IPS-20b (cell line): ENCODE measurements around the gene NDUFAF8.

Source experiments
- H3K27ac ChIP-seq: one replicate; pipeline ENCODE4 v1.5.1; 2013; ENCODE audit warnings: low read length
- H3K27me3 ChIP-seq: 2 replicates; pipeline ENCODE4 v1.6.1; 2013; ENCODE audit warnings: mild to moderate bottlenecking, low read length, inconsistent platforms; ENCODE audit not compliant: insufficient read depth
- H3K36me3 ChIP-seq: 2 replicates; pipeline ENCODE4 v1.6.1; 2013; ENCODE audit warnings: low read depth, mild to moderate bottlenecking, inconsistent platforms, low read length, moderate library complexity; ENCODE audit not compliant: insufficient read depth
- H3K4me1 ChIP-seq: 2 replicates; pipeline ENCODE4 v1.6.1; 2013; ENCODE audit warnings: mild to moderate bottlenecking, control low read depth, inconsistent platforms, low read length, moderate library complexity; ENCODE audit not compliant: insufficient read depth
- H3K4me3 ChIP-seq: 2 replicates; pipeline ENCODE4 v1.5.1; 2013; ENCODE audit warnings: mild to moderate bottlenecking, low read length, inconsistent platforms
- H3K9ac ChIP-seq: 2 replicates; pipeline ENCODE4 v1.6.1; 2013; ENCODE audit warnings: low read depth, mild to moderate bottlenecking, inconsistent platforms, low read length, moderate library complexity
- H3K9me3 ChIP-seq: 2 replicates; pipeline ENCODE4 v1.6.1; 2013; ENCODE audit warnings: mild to moderate bottlenecking, low read depth, low read length, inconsistent platforms; ENCODE audit not compliant: insufficient read depth

Gene NDUFAF8

DNA sequence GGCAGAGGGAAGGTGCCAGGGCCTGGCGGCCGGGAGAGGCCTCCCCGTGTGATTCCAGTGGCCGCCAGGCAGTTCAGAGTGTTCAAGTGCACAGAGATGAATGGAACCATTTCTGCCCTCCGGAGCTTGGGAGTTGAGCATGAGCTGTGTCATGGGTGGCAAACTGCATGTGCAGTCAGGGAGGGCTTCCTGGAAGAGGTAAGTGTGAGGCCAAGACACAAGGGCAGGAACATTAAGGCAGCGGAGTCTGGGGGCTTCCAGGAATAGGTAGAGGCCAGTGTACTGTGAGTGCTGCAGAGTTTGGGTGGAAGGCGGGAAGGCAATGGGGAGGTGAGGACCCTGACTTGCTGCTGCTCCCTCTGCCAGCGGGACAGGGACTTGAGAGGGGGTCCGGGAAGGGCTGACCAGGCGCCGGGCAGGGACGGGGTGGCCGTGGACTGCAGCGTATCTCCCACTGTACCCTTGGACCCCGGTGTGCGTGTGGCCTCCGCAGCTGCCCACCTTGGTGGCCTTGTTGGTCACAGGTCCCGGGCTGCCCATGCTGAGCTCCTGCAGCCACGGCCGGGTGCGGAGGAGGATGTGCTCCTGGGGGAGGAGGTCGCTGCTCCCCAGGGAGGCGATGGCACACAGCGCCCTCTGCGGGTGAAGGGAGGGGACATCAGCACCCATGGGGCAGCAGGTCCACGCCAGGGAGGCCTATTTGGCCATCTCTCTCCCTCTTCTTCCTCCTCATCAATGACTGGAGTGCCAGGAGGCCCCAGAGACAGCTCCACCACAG, 8.9 kb upstream of the NDUFAF8 start:
- no peaks in the 10 kb centered on the region for H3K9me3 ChIP-seq
- H3K9ac ChIP-seq, result no peak overlapping the region
- H3K36me3 ChIP-seq, result peaks cover 6% of the 10 kb centered on the region; the same call in 1 of the 2 replicates
- no peaks in the 10 kb centered on the region for H3K27me3 ChIP-seq
- H3K4me3 ChIP-seq, result no peak overlapping the region
- no peaks in the 10 kb centered on the region for H3K4me1 ChIP-seq
- H3K27ac ChIP-seq, result no peak overlapping the region

GRCh38 chr17:81231121-81231645, 7.9 kb upstream of the NDUFAF8 start:
- Histone ChIP-seq H3K27me3 (no peaks in the 10 kb centered on the region), H3K4me1 (no peaks in the 10 kb centered on the region), H3K9me3 (no peaks in the 10 kb centered on the region), H3K9ac (no peak overlapping the region), H3K36me3 (peaks cover 6% of the 10 kb centered on the region; the same call in 1 of the 2 replicates), H3K27ac (no peak overlapping the region), H3K4me3 (no peak overlapping the region)

DNA sequence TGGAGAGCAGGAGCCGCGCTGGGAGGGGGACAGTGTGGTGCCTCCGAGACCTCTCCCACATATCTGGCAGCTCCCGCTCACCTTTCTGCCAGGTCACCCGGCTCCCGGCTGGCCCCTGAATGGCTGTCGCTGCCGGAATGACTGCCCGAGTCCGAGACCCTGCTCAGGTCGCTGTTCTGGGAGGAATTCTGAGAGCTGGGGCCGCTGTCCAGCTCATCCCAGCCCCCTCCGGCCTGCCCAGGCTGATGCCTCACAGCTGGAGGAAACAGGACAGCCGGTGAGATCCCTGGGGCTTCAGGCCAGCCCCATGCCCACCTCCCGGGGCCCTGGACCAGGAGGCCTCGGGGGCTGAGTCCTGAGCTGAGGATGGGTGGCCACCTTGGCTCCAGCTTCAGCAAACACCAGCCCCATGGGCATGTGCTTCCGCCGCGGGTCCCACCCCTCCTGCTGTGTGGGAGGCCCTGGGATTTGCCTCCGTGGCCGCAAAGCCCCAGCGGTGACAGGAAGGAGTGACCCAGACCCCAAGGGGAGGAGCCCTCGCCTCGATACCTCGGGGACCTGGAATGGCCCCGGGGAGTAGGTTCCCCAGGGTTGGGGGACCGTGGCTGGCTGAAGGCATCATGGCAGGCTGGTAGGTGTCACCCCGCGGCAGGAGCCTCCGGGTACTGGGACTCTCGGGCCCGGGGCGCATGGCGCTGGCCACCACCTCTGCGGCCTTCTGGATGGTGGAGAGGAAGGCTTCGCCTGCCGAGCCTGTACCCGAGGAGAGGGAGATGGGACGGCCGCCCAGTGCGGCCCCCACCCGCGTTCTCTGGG, 7.1 kb upstream of the NDUFAF8 start:
- Histone ChIP-seq H3K27ac (no peak overlapping the region), H3K9me3 (no peaks in the 10 kb centered on the region), H3K4me1 (no peaks in the 10 kb centered on the region), H3K27me3 (no peaks in the 10 kb centered on the region), H3K36me3 (peaks cover 6% of the 10 kb centered on the region; the same call in 1 of the 2 replicates), H3K9ac (no peak overlapping the region), H3K4me3 (no peak overlapping the region)

GRCh38 chr17:81232616-81233241, 6.4 kb upstream of the NDUFAF8 start:
- Histone ChIP-seq H3K9ac (no peak overlapping the region), H3K4me1 (peaks cover 1% of the 10 kb centered on the region; the same call in 1 of the 2 replicates), H3K27ac (no peak overlapping the region), H3K9me3 (no peaks in the 10 kb centered on the region), H3K4me3 (no peak overlapping the region), H3K27me3 (no peaks in the 10 kb centered on the region), H3K36me3 (peaks cover 6% of the 10 kb centered on the region; the same call in 1 of the 2 replicates)

GRCh38 chr17:81233316-81233715, 5.8 kb upstream of the NDUFAF8 start:
- no peaks in the 10 kb centered on the region for H3K27me3 ChIP-seq
- H3K9ac ChIP-seq, result no peak overlapping the region
- peaks cover 6% of the 10 kb centered on the region; the same call in 1 of the 2 replicates for H3K36me3 ChIP-seq
- no peak overlapping the region for H3K27ac ChIP-seq
- H3K9me3 ChIP-seq, result no peaks in the 10 kb centered on the region
- H3K4me1 ChIP-seq, result peaks cover 5% of the 10 kb centered on the region; the same call in 1 of the 2 replicates
- H3K4me3 ChIP-seq, result no peak overlapping the region

GRCh38 chr17:81233811-81234505, 5.2 kb upstream of the NDUFAF8 start:
- Histone ChIP-seq H3K4me3 (no peak overlapping the region), H3K9me3 (no peaks in the 10 kb centered on the region), H3K9ac (no peak overlapping the region), H3K27me3 (no peaks in the 10 kb centered on the region), H3K36me3 (peaks cover 6% of the 10 kb centered on the region; the same call in 1 of the 2 replicates), H3K4me1 (peaks cover 5% of the 10 kb centered on the region; the same call in 1 of the 2 replicates), H3K27ac (no peak overlapping the region)

- H3K4me1 ChIP-seq, result peaks cover 5% of the 10 kb centered on the region; the same call in 1 of the 2 replicates
- H3K27ac ChIP-seq, result no peak overlapping the region
- no peaks in the 10 kb centered on the region for H3K9me3 ChIP-seq
- no peak overlapping the region for H3K4me3 ChIP-seq
- peaks cover 6% of the 10 kb centered on the region; the same call in 1 of the 2 replicates for H3K36me3 ChIP-seq
- H3K9ac ChIP-seq, result no peak overlapping the region
- H3K27me3 ChIP-seq, result no peaks in the 10 kb centered on the region
Observed at GRCh38 chr17:81234506-81234855, 4.6 kb upstream of the NDUFAF8 start.

DNA sequence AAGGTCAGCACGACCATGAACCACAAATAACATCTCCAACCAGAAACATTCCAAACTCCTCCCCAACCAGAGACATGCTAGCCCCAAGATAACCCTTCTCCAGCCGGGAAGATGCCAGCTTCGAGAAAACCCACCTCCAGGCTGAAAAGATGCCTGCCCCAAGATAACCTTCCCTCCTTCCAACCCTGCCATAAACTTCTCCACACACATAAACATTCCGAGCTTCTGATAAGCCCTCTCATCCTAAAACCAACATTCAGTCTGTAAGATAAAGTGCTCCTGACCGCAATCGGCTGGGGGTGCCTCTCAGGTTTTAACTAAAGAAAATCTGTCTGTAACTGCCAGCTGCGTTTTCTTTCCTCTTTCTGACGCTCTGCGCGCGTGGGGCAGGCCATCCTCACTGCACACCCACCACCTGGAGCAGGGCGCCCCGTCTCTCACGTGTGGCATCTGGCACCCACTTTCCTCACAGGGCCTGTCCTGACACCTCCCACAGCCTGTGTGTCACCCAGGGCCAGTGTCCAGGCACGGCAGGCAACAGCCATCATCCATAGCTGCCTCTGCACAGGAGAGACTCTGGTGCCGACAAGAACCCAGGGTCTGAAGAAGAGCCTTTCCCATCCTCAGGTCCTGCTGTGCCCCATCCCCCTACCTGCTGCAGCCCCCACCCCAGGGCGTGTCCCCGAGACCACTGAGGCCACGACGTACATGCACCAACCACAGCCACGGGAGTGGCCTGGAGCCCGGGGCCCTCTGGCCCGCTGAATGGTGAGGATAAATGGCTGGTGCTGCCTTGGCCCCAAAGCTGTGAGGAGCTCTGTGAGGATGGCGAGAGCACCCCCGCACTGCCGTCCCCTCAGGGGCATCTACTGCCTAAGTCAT, 3.9 kb upstream of the NDUFAF8 start:
- Histone ChIP-seq H3K27me3 (no peaks in the 10 kb centered on the region), H3K9ac (no peak overlapping the region), H3K36me3 (peaks cover 2% of the 10 kb centered on the region; the same call in 1 of the 2 replicates), H3K27ac (no peak overlapping the region), H3K4me1 (peaks cover 5% of the 10 kb centered on the region; the same call in 1 of the 2 replicates), H3K4me3 (no peak overlapping the region), H3K9me3 (no peaks in the 10 kb centered on the region)

DNA sequence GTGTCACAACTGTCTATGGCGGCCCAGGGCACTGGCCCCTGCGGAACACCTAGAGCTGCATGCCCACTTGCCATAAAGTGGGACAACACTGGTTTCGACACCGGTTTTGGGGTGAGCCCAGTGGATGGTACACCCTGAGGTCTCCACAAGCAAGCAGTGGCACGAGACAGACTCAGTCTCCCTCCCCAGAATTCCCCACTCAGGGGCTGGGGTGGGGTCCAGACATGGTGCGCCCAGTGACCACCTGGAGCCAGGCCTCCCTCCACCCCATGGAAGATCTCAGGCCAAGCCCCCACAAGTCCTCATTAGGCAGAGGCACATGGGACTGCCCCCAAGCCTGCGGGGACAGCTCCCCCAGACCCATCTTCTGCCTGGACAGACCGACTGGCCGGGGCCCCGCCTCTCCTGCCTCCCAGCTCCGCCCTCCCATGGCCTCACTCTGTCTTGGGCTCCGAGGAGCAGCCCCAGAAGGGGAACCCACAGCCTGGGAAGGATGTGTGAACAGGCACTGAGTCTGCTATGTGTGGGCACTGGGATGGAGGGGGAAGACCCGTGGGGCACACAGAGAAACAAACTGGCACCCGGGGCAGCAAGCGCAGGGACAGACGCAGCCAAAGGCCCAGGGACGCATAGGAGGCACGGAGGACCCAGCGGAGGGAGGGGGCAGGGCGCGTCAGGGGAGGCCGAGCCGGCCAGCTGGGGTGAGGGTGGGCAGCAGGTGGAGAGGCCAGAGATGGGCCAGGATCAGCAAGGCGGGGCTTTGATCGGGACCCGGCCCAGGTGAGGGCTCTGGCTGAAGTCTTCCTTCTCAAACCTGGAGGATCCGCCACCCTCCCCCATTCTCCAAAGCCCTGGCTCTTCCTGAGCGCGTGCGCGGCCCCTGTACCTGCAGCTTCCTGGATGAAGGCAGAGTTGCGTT, 3.0 kb upstream of the NDUFAF8 start:
- H3K4me3 ChIP-seq, result no peak overlapping the region

More for the DNA sequence above, 3.0 kb upstream of the NDUFAF8 start:
- no peak overlapping the region for H3K9ac ChIP-seq
- H3K27ac ChIP-seq, result no peak overlapping the region
- H3K36me3 ChIP-seq, result peaks cover under 1% of the 10 kb centered on the region; the same call in 1 of the 2 replicates
- H3K9me3 ChIP-seq, result no peaks in the 10 kb centered on the region
- H3K27me3 ChIP-seq, result no peaks in the 10 kb centered on the region
- H3K4me1 ChIP-seq, result peaks cover 5% of the 10 kb centered on the region; the same call in 1 of the 2 replicates
